HCT116 (cell line): ENCODE measurements around the gene UNC5C. TPM values are rescaled to one million over a fixed set of nuclear protein-coding genes. Genes with fewer than 3 reads are reported as not detected.

ENCODE experiments used
- ATAC-seq: fragments of 200-7000 bp; cut with Tn5 transposase; 2 replicates; pipeline ENCODE4 v1.9.1; 2020; ENCODE audit warnings: mild to moderate bottlenecking, moderate library complexity
- BruUV-seq: library from RNA; stranded (reverse); fragments of 400-500 nt; replicated peaks from 2 replicates; lab custom pipeline; 2021; lab: Mats Ljungman, UMichigan
- CTCF ChIA-PET: fragments of 300-600 bp; sonication (Branson Sonifier 250); formaldehyde crosslinking; loops from one replicate; lab custom pipeline; 2021; ENCODE audit warnings: antibody characterized with exemption; lab: Charles Lee
- POLR2A ChIA-PET: fragments of 300-600, 350-600 bp; sonication (Branson Sonifier 250); formaldehyde crosslinking; loops from one replicate; lab custom pipeline; 2021; ENCODE audit warnings: antibody characterized with exemption; lab: Charles Lee
- RAD21 ChIA-PET, 2 experiments: fragments of 300-600 bp; sonication (Branson Sonifier 250); formaldehyde crosslinking; loops; one replicate each; lab custom pipeline; 2023; ENCODE audit warnings: low total read pairs in 2 of 2; ENCODE audit not compliant: uncharacterized antibody in 2 of 2, unreplicated experiment in 2 of 2, low non-redundant PET in 1 of 2; lab: Charles Lee
- DNase-seq: peaks from one replicate; pipeline ENCODE4 v3.0.0-alpha.2; 2010; ENCODE audit warnings: low read depth, low spot score
- H2AFZ ChIP-seq: fragments of 200-600 bp; shearing (Covaris generic), sonication (generic); 2 replicates; pipeline ENCODE4 v1.6.1; 2017; ENCODE audit warnings: low read depth, mixed run types, mixed read lengths, antibody characterized with exemption, low read length; ENCODE audit not compliant: poor library complexity, severe bottlenecking
- H3K27ac ChIP-seq: 2 replicates; pipeline ENCODE4 v1.5.1; 2012; ENCODE audit warnings: low read depth, low read length
- H3K27me3 ChIP-seq: fragments of 200-600 bp; sonication (generic); 2 replicates; pipeline ENCODE4 v1.6.1; 2016; ENCODE audit warnings: mixed run types, low read length, mixed read lengths; ENCODE audit not compliant: insufficient read depth
- H3K36me3 ChIP-seq, 2 experiments: fragments of 200-500 bp in 1 of 2; fragments of 200-600 bp in 1 of 2; sonication (Bioruptor generic) in 1 of 2; sonication (generic) in 1 of 2; 2 replicates each; pipeline versions ENCODE4 v1.5.1 to v1.6.1; 2014 to 2016; ENCODE audit warnings: low read length in 2 of 2, inconsistent platforms in 1 of 2, mixed read lengths in 1 of 2, mixed run types in 1 of 2; ENCODE audit not compliant: insufficient read depth in 2 of 2, control insufficient read depth in 1 of 2
- H3K4me1 ChIP-seq, 2 experiments: fragments of 200-600 bp in 1 of 2; sonication (generic) in 1 of 2; 2 replicates each; pipeline versions ENCODE4 v1.5.1 to v1.6.1; 2012 to 2017; ENCODE audit warnings: low read length in 2 of 2, inconsistent platforms in 1 of 2, mild to moderate bottlenecking in 1 of 2, mixed read lengths in 1 of 2, mixed run types in 1 of 2, moderate library complexity in 1 of 2; ENCODE audit not compliant: insufficient read depth in 2 of 2, control insufficient read depth in 1 of 2
- H3K4me2 ChIP-seq: fragments of 200-600 bp; sonication (generic); 2 replicates; pipeline ENCODE4 v1.6.1; 2017; ENCODE audit warnings: mixed run types, low read length, mixed read lengths
- H3K4me3 ChIP-seq, 2 experiments: fragments of 200-600 bp in 1 of 2; sonication (generic) in 1 of 2; replicated peaks in 1 of 2; 2 replicates each; pipeline ENCODE4 v1.5.1; 2011 to 2016; ENCODE audit warnings: low read length in 2 of 2, control low read depth in 1 of 2, low read depth in 1 of 2, mild to moderate bottlenecking in 1 of 2, mixed read lengths in 1 of 2, mixed run types in 1 of 2
- H3K79me2 ChIP-seq: fragments of 200-600 bp; sonication (generic); 2 replicates; pipeline ENCODE4 v1.6.1; 2017; ENCODE audit warnings: mild to moderate bottlenecking, mixed run types, low read length, moderate library complexity, mixed read lengths; ENCODE audit not compliant: insufficient read depth
- H3K9ac ChIP-seq: fragments of 200-600 bp; sonication (generic); 2 replicates; pipeline ENCODE4 v1.6.1; 2016; ENCODE audit warnings: low read length, mixed read lengths
- H3K9me2 ChIP-seq: fragments of 200-600 bp; sonication (generic), shearing (Covaris generic); 2 replicates; pipeline ENCODE4 v1.6.1; 2017; ENCODE audit warnings: mixed run types, mild to moderate bottlenecking, moderate library complexity; ENCODE audit not compliant: insufficient read depth
- H3K9me3 ChIP-seq, 2 experiments: fragments of 200-500 bp in 1 of 2; fragments of 200-600 bp in 1 of 2; sonication (Bioruptor generic) in 1 of 2; sonication (generic) in 1 of 2; 2 replicates each; pipeline ENCODE4 v1.6.1; 2014 to 2017; ENCODE audit warnings: low read length in 2 of 2, mixed read lengths in 2 of 2, inconsistent platforms in 1 of 2, low read depth in 1 of 2, mild to moderate bottlenecking in 1 of 2, mixed run types in 1 of 2, moderate library complexity in 1 of 2; ENCODE audit not compliant: control insufficient read depth in 1 of 2, insufficient read depth in 1 of 2
- H4K20me1 ChIP-seq: fragments of 200-600 bp; sonication (generic), shearing (Covaris generic); 2 replicates; pipeline ENCODE4 v1.6.1; 2017; ENCODE audit warnings: mixed run types, mild to moderate bottlenecking, moderate library complexity; ENCODE audit not compliant: insufficient read depth
- CEBPB ChIP-seq: IDR thresholded peaks from 2 replicates; pipeline ENCODE4 v1.6.1; 2012; ENCODE audit warnings: low read depth
- CTCF ChIP-seq, 3 experiments: fragments of 200-600 bp in 1 of 3; sonication (generic) in 1 of 3; IDR thresholded peaks in 2 of 3; conservative IDR thresholded peaks in 1 of 3; 2 replicates each; pipeline ENCODE4 v1.5.1; 2012 to 2017; ENCODE audit warnings: low read depth in 2 of 3, low read length in 2 of 3, antibody characterized with exemption in 1 of 3, borderline replicate concordance in 1 of 3, control low read depth in 1 of 3, mild to moderate bottlenecking in 1 of 3, mixed read lengths in 1 of 3, mixed run types in 1 of 3, moderate library complexity in 1 of 3; ENCODE audit not compliant: insufficient read depth in 1 of 3
- EGR1 ChIP-seq: IDR thresholded peaks from 2 replicates; pipeline ENCODE4 v1.6.1; 2012; ENCODE audit warnings: low read depth
- ELF1 ChIP-seq: IDR thresholded peaks from 2 replicates; pipeline ENCODE4 v1.6.1; 2012; ENCODE audit warnings: low read depth, borderline replicate concordance
- EZH2 ChIP-seq: fragments of 200-600 bp; sonication (generic); IDR thresholded peaks from 2 replicates; pipeline ENCODE4 v1.6.1; 2017; ENCODE audit warnings: antibody characterized with exemption, mixed run types
- EZH2phosphoT487 ChIP-seq: fragments of 200-600 bp; IDR thresholded peaks from 2 replicates; pipeline ENCODE4 v1.6.1; 2018; ENCODE audit warnings: antibody characterized with exemption, borderline replicate concordance
- JUND ChIP-seq: IDR thresholded peaks from 2 replicates; pipeline ENCODE4 v1.6.1; 2012
- POLR2A ChIP-seq: IDR thresholded peaks from 2 replicates; pipeline ENCODE4 v1.7.0; 2011; ENCODE audit warnings: borderline replicate concordance; ENCODE audit not compliant: insufficient read depth, insufficient read length; ENCODE audit errors: extremely low read depth
- POLR2AphosphoS5 ChIP-seq: IDR thresholded peaks from 2 replicates; pipeline ENCODE4 v1.6.1; 2011; ENCODE audit warnings: mild to moderate bottlenecking, low read depth, low read length, moderate library complexity
- RAD21 ChIP-seq: IDR thresholded peaks from 2 replicates; pipeline ENCODE4 v1.6.1; 2012; ENCODE audit warnings: low read depth, mild to moderate bottlenecking
- SP1 ChIP-seq: IDR thresholded peaks from 2 replicates; pipeline ENCODE4 v1.6.1; 2012; ENCODE audit warnings: low read depth
- YY1 ChIP-seq: IDR thresholded peaks from 2 replicates; pipeline ENCODE4 v1.6.1; 2011; ENCODE audit warnings: low read length, low read depth, moderate library complexity, mild to moderate bottlenecking; ENCODE audit not compliant: insufficient replicate concordance; ENCODE audit errors: extremely low read depth
- ZFX ChIP-seq: fragments of 450-650 bp; IDR thresholded peaks from 2 replicates; pipeline ENCODE4 v1.6.1; 2017
- ZNF274 ChIP-seq: fragments of 200-500 bp; sonication (Bioruptor generic); IDR thresholded peaks from 2 replicates; pipeline ENCODE4 v1.6.1; 2014; ENCODE audit warnings: mild to moderate bottlenecking, low read depth, low read length, inconsistent platforms
- intact Hi-C: fragments of 100-400 bp; cut with micrococcal nuclease; formaldehyde crosslinking; loops from 2 replicates; pipeline ENCODE4 v1.10.0; 2022
- total RNA-seq: library from RNA; stranded (reverse); gene quantifications from one replicate; pipeline ENCODE4 v1.2.1, GENCODE V29; 2021; ENCODE audit not compliant: unreplicated experiment
- TF ChIP-seq, protein P1 (sequence below): IDR thresholded peaks from 2 replicates; pipeline ENCODE4 v1.6.1; 2012
- TF ChIP-seq, protein P2 (sequence below): IDR thresholded peaks from 2 replicates; pipeline ENCODE4 v1.6.1; 2011; ENCODE audit warnings: mild to moderate bottlenecking, low read length, moderate library complexity; ENCODE audit not compliant: insufficient replicate concordance; ENCODE audit errors: extremely low read depth
- TF ChIP-seq, protein P3 (sequence below): IDR thresholded peaks from 2 replicates; pipeline ENCODE4 v1.6.1; 2012; ENCODE audit warnings: low read depth
- TF ChIP-seq, protein P4 (sequence below): IDR thresholded peaks from 2 replicates; pipeline ENCODE4 v1.6.1; 2012

The UNC5C gene
- total RNA-seq, 1 experiment from 2014 or later, result not detected

DNA sequence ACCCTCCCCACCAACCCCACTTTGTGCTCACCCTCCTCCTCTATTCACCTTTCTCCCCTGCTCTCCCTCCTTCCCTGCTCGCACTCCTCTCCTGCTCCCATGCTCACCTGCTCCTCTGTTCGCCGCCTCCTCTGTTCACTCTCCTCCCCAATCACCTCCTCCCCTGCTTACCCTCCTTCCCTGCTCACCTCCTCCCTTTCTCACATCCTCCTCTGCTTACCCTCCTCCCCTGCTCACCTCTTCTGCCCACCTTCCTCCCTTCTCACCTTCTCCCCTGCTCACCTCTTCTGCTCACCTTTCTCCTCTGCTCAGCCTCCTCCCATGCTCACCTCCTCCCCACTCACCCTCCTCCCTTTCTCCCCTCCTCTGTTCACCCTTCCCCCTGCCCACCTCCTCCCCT is 357.2 kb downstream of the UNC5C start:
- no peaks in the 10 kb centered on the region for H4K20me1 ChIP-seq
- no peak overlapping the region for H2AFZ ChIP-seq
- intact Hi-C loops, result no loop called here
- DNase-seq (no peak), ATAC-seq (no peak)
- POLR2A ChIA-PET, result no interaction called here
- no peak overlapping the region for H3K4me2 ChIP-seq
- H3K9me3 ChIP-seq, result no peaks in the 10 kb centered on the region
- RAD21 ChIA-PET, result no interaction called here
- no peak overlapping the region for H3K27ac ChIP-seq
- H3K27me3 ChIP-seq, result 0 out of 2 replicates have a peak, but pooled peaks cover 2% of the 10 kb centered on the region
- CTCF ChIA-PET, result no interaction called here
- no peak overlapping the region for H3K4me3 ChIP-seq
- H3K9me2 ChIP-seq, result no peaks in the 10 kb centered on the region
- BruUV-seq, result no TSS peak
- H3K36me3 ChIP-seq, result no peaks in the 10 kb centered on the region
- no peaks in the 10 kb centered on the region for H3K4me1 ChIP-seq
- TF ChIP-seq RAD21, result no peak
- TF ChIP-seq YY1, result no peak
- TF ChIP-seq, protein P1, sequence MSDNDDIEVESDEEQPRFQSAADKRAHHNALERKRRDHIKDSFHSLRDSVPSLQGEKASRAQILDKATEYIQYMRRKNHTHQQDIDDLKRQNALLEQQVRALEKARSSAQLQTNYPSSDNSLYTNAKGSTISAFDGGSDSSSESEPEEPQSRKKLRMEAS, result no peak
- TF ChIP-seq CEBPB, result no peak
- TF ChIP-seq EZH2, result no peak
- no peak for TF ChIP-seq ZNF274
- no peak for TF ChIP-seq POLR2A
- TF ChIP-seq, protein P2, sequence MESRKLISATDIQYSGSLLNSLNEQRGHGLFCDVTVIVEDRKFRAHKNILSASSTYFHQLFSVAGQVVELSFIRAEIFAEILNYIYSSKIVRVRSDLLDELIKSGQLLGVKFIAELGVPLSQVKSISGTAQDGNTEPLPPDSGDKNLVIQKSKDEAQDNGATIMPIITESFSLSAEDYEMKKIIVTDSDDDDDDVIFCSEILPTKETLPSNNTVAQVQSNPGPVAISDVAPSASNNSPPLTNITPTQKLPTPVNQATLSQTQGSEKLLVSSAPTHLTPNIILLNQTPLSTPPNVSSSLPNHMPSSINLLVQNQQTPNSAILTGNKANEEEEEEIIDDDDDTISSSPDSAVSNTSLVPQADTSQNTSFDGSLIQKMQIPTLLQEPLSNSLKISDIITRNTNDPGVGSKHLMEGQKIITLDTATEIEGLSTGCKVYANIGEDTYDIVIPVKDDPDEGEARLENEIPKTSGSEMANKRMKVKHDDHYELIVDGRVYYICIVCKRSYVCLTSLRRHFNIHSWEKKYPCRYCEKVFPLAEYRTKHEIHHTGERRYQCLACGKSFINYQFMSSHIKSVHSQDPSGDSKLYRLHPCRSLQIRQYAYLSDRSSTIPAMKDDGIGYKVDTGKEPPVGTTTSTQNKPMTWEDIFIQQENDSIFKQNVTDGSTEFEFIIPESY, result no peak
- TF ChIP-seq, protein P3, sequence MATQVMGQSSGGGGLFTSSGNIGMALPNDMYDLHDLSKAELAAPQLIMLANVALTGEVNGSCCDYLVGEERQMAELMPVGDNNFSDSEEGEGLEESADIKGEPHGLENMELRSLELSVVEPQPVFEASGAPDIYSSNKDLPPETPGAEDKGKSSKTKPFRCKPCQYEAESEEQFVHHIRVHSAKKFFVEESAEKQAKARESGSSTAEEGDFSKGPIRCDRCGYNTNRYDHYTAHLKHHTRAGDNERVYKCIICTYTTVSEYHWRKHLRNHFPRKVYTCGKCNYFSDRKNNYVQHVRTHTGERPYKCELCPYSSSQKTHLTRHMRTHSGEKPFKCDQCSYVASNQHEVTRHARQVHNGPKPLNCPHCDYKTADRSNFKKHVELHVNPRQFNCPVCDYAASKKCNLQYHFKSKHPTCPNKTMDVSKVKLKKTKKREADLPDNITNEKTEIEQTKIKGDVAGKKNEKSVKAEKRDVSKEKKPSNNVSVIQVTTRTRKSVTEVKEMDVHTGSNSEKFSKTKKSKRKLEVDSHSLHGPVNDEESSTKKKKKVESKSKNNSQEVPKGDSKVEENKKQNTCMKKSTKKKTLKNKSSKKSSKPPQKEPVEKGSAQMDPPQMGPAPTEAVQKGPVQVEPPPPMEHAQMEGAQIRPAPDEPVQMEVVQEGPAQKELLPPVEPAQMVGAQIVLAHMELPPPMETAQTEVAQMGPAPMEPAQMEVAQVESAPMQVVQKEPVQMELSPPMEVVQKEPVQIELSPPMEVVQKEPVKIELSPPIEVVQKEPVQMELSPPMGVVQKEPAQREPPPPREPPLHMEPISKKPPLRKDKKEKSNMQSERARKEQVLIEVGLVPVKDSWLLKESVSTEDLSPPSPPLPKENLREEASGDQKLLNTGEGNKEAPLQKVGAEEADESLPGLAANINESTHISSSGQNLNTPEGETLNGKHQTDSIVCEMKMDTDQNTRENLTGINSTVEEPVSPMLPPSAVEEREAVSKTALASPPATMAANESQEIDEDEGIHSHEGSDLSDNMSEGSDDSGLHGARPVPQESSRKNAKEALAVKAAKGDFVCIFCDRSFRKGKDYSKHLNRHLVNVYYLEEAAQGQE, result no peak
- no peak for TF ChIP-seq POLR2AphosphoS5
- TF ChIP-seq JUND, result no peak
- TF ChIP-seq CTCF (IDR thresholded peaks at IDR 0.05 in 2 of 3, conservative IDR thresholded peaks at IDR 0.05 in 1 of 3; ENCODE audit: borderline replicate concordance in 1 of 3, insufficient read depth in 1 of 3, low read depth in 2 of 3, low read length in 2 of 3), result no peak
- TF ChIP-seq EGR1, result no peak
- TF ChIP-seq SP1, result no peak
- no peak for TF ChIP-seq ZFX
- TF ChIP-seq ELF1, result no peak
- TF ChIP-seq, protein P4, sequence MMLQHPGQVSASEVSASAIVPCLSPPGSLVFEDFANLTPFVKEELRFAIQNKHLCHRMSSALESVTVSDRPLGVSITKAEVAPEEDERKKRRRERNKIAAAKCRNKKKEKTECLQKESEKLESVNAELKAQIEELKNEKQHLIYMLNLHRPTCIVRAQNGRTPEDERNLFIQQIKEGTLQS, result no peak
- no peak for TF ChIP-seq EZH2phosphoT487
- no peaks in the 10 kb centered on the region for H3K79me2 ChIP-seq
- H3K9ac ChIP-seq, result no peak overlapping the region
